Mucosa of rectum (tissue), 2 donors: Measurements from ENCODE around the gene EML1.

Source experiments
- H3K27ac ChIP-seq, 2 donors: one replicate each; pipeline ENCODE4 v1.7.0; 2013; ENCODE audit warnings: inconsistent platforms in 2 of 2, low read depth in 2 of 2, low read length in 2 of 2
- H3K27me3 ChIP-seq, 2 donors: one replicate each; pipeline ENCODE4 v1.7.0; 2013; ENCODE audit warnings: low read length in 2 of 2; ENCODE audit not compliant: control insufficient read depth in 2 of 2, insufficient read depth in 2 of 2
- H3K36me3 ChIP-seq, 2 donors: one replicate each; pipeline ENCODE4 v1.7.0; 2013; ENCODE audit warnings: low read length in 2 of 2; ENCODE audit not compliant: control insufficient read depth in 2 of 2, insufficient read depth in 2 of 2
- H3K4me1 ChIP-seq, 2 donors: one replicate each; pipeline ENCODE4 v1.7.0; 2013; ENCODE audit warnings: low read length in 2 of 2, mild to moderate bottlenecking in 1 of 2; ENCODE audit not compliant: control insufficient read depth in 2 of 2, insufficient read depth in 2 of 2
- H3K4me3 ChIP-seq, 2 donors: one replicate each; pipeline ENCODE4 v1.7.0; 2013; ENCODE audit warnings: low read length in 2 of 2
- H3K9ac ChIP-seq, 2 donors: one replicate each; pipeline ENCODE4 v1.7.0; 2013; ENCODE audit warnings: low read length in 2 of 2, low read depth in 1 of 2, mild to moderate bottlenecking in 1 of 2
- H3K9me3 ChIP-seq, 2 donors: one replicate each; pipeline ENCODE4 v1.7.0; 2013; ENCODE audit warnings: low read length in 2 of 2; ENCODE audit not compliant: control insufficient read depth in 2 of 2
- donor health status: healthy.
- donor health status: Normal muscosa, but diverticular disease.

EML1 gene, protein sequence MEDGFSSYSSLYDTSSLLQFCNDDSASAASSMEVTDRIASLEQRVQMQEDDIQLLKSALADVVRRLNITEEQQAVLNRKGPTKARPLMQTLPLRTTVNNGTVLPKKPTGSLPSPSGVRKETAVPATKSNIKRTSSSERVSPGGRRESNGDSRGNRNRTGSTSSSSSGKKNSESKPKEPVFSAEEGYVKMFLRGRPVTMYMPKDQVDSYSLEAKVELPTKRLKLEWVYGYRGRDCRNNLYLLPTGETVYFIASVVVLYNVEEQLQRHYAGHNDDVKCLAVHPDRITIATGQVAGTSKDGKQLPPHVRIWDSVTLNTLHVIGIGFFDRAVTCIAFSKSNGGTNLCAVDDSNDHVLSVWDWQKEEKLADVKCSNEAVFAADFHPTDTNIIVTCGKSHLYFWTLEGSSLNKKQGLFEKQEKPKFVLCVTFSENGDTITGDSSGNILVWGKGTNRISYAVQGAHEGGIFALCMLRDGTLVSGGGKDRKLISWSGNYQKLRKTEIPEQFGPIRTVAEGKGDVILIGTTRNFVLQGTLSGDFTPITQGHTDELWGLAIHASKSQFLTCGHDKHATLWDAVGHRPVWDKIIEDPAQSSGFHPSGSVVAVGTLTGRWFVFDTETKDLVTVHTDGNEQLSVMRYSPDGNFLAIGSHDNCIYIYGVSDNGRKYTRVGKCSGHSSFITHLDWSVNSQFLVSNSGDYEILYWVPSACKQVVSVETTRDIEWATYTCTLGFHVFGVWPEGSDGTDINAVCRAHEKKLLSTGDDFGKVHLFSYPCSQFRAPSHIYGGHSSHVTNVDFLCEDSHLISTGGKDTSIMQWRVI

DNA sequence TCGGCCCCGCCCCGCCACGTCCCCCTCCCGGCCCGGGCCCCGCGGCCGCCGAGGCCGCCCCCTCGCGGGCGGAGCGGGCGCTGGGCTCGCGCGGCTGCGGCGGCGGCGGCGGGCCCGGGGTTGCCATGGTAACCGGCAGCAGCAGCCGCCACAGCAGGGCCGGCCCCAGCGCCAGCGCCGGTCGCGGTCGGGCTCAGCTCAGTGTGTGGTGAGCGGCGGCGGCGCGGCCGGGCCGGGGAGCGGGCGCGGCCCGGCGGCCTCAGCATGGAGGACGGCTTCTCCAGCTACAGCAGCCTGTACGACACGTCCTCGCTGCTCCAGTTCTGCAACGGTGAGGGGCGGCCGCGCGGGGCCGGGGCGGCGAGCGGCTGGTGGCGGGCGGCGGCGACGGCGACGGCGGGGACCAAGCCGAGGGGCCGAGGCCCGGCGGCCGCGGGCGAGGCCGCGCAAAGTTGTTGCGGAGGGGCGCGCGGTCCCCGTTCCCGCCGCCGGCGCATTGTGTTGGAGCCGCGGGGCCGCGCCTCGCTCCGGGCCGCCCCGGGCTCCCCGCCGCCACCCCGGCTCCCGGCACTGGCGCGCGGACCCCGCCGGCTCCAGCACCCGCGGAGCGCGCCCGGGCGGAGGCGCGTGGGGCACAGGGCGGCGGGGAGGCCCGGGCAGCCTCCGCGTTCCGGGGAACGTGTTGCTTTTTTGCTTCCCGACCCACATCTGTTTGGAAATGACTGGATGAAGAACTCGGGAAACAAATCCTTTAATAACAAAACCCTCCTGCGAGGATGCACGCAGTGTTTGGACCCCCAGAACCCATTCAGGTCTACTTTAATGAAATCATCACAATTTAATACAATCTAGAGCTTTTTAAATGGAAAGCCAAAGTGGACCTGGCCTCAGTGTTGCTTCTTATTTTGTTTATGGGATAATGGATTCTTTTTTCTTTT lies at the start of gene EML1:
Gene EML1 (plus strand): TSS at position 201 of the 938 bp plus-strand sequence. CDS start 64 bp downstream, at position 265.
- Histone ChIP-seq H3K9me3 (no peaks in the 10 kb centered on the region), H3K4me3 (peak within 1 kb of the TSS; percentile 53 to 66), H3K27me3 (peaks cover 22 to 25% of the 10 kb centered on the region in 2 donors), H3K4me1 (peaks cover 0 to 4% of the 10 kb centered on the region in 2 donors), H3K36me3 (no peaks in the 10 kb centered on the region), H3K27ac (peak within 1 kb of the TSS; percentile 61 to 71), H3K9ac (peak within 1 kb of the TSS in 1 of 2 donors; percentile 31)

DNA sequence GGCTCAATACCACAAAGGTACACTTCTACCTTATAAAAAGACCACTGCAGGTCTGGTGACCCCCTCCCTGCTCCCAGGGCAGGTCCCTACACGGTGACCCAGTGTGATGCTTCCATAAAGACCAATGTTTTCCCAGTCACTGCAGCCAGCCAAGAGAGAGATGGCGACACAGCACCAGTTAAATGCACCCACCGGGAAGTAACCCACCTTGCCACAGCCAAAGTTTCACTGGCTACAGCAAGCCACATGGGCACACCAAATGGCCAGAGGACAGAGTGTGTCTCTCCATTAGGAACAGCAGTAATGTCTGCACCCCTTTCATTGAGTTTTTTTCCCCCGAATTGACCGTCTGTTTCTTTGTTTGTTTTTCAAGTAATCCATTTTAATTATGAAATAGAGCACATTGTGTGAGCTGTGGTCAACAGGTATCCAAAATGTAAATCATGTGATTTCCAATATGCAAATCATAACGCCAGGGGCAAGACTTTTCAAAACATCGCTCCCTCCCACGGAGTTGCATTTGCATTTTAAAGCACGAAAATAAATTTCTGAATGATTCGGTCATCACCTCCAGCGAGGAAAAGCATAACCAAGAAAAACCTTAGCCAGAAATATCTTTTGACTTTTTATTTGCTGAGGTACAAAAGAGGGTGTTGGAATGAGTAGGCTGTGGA lies 48.9 kb upstream of the EML1 start:
- no peak overlapping the region for H3K9ac ChIP-seq
- no peak overlapping the region for H3K4me3 ChIP-seq
- H3K27me3 ChIP-seq, result peaks cover 4 to 16% of the 10 kb centered on the region in 2 donors
- H3K36me3 ChIP-seq, result no peaks in the 10 kb centered on the region
- no peaks in the 10 kb centered on the region for H3K9me3 ChIP-seq
- peak overlapping the region in 1 of 2 donors; percentile 26 for H3K27ac ChIP-seq
- H3K4me1 ChIP-seq, result peaks cover 4 to 10% of the 10 kb centered on the region in 2 donors

DNA sequence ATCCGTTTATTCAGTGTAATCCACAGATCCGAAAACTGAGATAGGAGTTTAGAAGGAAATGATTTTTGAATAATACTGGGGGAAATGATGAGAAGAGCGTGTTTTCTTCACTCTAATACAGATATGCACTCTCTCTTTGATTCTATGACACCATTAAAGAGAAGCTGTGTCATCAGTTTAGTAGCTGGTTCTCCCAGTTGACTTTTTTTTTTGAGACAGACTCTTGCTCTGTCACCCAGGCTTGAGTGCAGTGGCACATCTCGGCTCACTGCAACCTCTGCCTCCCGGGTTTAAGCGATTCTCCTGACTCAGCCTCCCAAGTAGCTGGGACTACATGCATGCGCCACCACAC lies 48.4 kb upstream of the EML1 start:
- peaks cover 4 to 10% of the 10 kb centered on the region in 2 donors for H3K4me1 ChIP-seq
- peak overlapping the region in 1 of 2 donors; percentile 26 for H3K27ac ChIP-seq
- H3K36me3 ChIP-seq, result no peaks in the 10 kb centered on the region
- no peaks in the 10 kb centered on the region for H3K9me3 ChIP-seq
- no peak overlapping the region for H3K4me3 ChIP-seq
- no peak overlapping the region for H3K9ac ChIP-seq
- H3K27me3 ChIP-seq, result peaks cover 4 to 16% of the 10 kb centered on the region in 2 donors

DNA sequence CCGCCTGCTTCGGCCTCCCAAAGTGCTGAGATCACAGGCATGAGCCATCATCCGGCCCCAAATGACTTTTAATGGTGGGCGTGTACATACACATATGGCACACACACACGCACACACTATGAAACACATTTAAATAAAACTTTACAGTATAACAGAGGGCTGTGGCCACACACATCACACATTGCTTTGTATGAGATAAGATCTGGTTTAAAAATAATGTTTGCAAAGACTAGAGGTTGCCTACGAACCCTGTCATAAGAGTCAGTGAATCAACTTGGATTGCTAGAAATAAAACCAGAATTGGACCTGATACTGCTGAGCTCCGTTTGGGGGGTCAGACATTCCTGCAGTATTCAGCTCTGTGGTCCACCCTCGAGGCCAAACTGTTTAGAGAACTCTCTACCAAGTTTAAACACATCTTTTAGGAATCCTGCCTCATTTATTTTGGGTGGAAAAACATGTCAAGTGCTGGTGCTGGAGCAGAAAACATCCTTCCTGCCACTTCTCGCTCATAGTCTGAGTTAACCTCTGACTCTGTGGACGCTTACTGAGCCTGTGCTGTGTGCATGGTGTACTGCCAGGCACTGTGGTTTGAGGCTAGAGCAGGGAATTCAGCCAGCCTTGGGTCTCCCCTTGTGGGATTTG lies 47.8 kb upstream of the EML1 start:
- Histone ChIP-seq H3K36me3 (no peaks in the 10 kb centered on the region), H3K4me3 (no peak overlapping the region), H3K27me3 (peaks cover 0 to 16% of the 10 kb centered on the region in 2 donors), H3K9me3 (no peaks in the 10 kb centered on the region), H3K4me1 (peaks cover 4 to 10% of the 10 kb centered on the region in 2 donors), H3K9ac (no peak overlapping the region), H3K27ac (peak overlapping the region; percentile 57 to 61)

DNA sequence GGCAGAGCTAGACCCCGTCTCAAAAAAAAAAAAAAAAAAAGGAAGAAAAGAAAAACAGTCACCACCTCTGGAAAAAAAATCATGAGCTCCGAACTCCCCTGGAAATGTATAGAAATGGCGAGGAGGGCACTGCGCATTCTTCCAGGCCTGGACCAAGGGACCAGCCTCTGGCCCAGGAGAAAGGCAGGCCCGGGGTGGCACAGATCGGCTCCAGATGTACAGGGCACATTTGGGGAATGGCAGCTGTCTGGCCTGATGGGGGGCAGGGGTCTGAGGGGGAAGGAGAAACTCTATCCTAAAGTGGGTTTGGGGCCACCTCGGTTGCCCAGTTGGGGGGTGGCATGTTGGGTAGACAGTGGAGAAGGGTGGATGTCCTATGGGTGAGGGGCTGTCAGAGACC lies 46.0 kb upstream of the EML1 start:
- Histone ChIP-seq H3K4me1 (peaks cover 4 to 10% of the 10 kb centered on the region in 2 donors), H3K27me3 (peaks cover 6 to 8% of the 10 kb centered on the region in 2 donors), H3K36me3 (no peaks in the 10 kb centered on the region), H3K9me3 (no peaks in the 10 kb centered on the region), H3K9ac (no peak overlapping the region), H3K27ac (peak overlapping the region in 1 of 2 donors; percentile 16), H3K4me3 (no peak overlapping the region)

DNA sequence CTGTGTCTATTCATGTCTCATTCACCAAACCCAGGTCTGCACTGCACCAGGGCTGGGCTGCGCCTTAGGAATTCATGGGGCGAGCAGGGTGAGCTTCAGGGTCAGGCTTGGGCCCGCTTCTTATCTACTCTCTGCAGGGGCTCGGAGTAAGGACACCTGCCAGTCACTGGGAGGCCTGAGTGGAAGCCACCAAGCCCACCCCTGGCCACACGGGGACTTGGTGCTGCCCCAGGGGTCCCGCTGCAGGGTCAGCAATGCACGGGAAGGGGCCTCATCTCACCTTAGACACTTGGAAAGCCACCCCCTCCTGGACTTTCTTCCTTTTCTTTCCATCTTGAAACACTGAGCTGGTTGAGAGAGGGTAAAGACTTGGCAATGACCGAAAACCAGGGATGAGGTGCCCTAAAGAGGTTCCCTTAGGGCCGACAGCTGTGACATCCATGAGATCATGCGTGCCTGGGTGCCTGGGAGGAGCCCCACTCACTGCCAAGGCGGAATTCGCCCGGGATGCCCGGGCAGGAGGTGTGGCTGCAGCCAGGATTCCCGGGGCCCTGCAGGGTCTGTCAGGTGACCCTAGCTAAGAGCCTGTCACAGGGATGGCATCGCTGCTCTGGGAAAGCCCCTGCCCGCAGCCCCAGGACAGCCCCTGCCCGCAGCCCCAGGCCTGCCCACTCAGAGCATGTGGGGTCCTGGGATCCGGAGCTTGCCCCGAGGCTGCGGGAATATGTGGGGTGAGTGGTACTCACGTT lies 45.5 kb upstream of the EML1 start:
- H3K36me3 ChIP-seq, result no peaks in the 10 kb centered on the region
- peaks cover 9 to 10% of the 10 kb centered on the region in 2 donors for H3K4me1 ChIP-seq
- H3K9me3 ChIP-seq, result no peaks in the 10 kb centered on the region
- peaks cover 6 to 9% of the 10 kb centered on the region in 2 donors for H3K27me3 ChIP-seq
- H3K9ac ChIP-seq, result no peak overlapping the region
- H3K4me3 ChIP-seq, result no peak overlapping the region
- peak overlapping the region in 1 of 2 donors; percentile 16 for H3K27ac ChIP-seq

DNA sequence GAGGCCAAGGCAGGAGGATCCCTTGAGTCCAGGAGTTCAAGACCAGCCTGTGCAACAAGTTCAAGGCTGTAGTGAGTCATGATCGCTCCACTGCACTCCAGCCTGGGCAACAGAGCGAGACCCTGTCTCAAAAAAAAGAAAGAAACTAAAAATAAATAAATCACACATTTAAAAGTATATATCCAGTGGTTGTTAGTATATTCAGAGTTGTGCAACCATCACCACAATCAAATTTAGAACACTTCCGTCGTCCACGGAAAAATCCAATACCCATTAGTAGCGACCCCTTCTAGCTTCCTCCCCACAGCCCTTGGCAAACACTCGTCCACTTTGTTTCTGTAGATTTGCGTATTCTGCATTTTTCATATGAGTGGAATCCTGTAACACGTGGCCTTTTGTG lies 44.7 kb upstream of the EML1 start:
- no peak overlapping the region for H3K4me3 ChIP-seq
- peaks cover 8 to 9% of the 10 kb centered on the region in 2 donors for H3K27me3 ChIP-seq
- peaks cover 9 to 14% of the 10 kb centered on the region in 2 donors for H3K4me1 ChIP-seq
- H3K27ac ChIP-seq, result no peak overlapping the region
- no peaks in the 10 kb centered on the region for H3K36me3 ChIP-seq
- no peak overlapping the region for H3K9ac ChIP-seq
- H3K9me3 ChIP-seq, result no peaks in the 10 kb centered on the region

DNA sequence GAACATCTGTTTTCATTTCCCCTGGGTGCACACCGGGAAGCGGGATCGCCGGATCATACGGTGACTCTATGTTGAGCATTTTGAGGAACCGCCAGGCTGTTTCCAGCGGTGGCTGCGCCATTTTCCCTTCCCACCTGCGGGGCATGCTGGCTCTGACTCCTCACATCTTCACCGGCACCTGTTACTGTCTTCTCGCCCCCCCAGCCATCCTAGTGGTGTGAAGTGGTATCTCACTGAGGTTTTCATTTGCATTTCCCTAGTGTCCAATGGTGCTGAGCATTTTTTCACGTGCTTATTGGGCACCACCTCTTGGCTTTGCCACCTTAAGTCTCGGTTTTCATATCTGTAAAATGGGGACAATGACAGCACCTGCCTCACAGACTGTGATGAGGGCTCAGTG lies 44.1 kb upstream of the EML1 start:
- peaks cover 8 to 12% of the 10 kb centered on the region in 2 donors for H3K27me3 ChIP-seq
- H3K9ac ChIP-seq, result no peak overlapping the region
- peaks cover 9 to 15% of the 10 kb centered on the region in 2 donors for H3K4me1 ChIP-seq
- H3K4me3 ChIP-seq, result no peak overlapping the region
- H3K27ac ChIP-seq, result no peak overlapping the region
- no peaks in the 10 kb centered on the region for H3K9me3 ChIP-seq
- no peaks in the 10 kb centered on the region for H3K36me3 ChIP-seq
